ENCODE measurements around the gene AFMID.

Gene AFMID

DNA sequence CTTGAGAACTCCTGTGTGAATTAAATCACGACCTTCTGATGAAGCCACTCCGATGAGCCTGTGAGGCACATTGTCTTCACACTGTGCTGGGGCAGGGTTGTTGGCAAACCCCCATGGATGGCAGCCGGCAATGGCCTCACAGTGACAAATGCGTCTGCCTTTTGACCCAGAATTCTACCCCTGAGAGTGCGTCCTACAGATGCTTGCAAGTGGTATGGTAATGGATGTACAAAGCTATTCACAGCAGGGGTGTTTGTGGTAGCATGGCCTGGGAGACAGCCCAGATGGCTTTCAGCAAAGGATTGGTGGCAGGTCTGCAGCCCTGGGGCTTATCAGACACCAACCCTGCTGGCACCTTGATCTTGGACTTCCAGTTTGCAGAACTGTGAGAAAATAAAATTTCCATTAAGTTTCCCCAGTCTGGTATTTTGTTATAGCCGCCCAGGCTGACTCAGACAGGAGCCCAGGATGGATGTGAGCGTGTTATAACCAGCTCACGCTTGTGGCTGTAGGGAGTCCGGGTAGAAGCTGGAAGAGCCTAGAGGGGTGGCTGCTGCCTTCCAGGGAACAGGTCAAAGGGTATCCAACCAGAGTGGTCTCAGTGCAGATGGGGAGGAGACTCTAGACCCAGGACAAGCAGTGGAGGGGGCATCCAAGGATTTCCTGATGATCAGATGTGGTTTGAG is 10.1 kb downstream of the AFMID start (continued):
- TF ChIP-seq, protein P1, sequence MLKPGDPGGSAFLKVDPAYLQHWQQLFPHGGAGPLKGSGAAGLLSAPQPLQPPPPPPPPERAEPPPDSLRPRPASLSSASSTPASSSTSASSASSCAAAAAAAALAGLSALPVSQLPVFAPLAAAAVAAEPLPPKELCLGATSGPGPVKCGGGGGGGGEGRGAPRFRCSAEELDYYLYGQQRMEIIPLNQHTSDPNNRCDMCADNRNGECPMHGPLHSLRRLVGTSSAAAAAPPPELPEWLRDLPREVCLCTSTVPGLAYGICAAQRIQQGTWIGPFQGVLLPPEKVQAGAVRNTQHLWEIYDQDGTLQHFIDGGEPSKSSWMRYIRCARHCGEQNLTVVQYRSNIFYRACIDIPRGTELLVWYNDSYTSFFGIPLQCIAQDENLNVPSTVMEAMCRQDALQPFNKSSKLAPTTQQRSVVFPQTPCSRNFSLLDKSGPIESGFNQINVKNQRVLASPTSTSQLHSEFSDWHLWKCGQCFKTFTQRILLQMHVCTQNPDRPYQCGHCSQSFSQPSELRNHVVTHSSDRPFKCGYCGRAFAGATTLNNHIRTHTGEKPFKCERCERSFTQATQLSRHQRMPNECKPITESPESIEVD (tag by site-specific recombination; IDR thresholded peaks at IDR 0.05) = no peak
- peak; percentile 59; the same call in 1 of the 2 replicates for TF ChIP-seq ZNF548 (tag by site-specific recombination; IDR thresholded peaks at IDR 0.05)
- peak; percentile 87 for TF ChIP-seq ZNF341 (tag by site-specific recombination; IDR thresholded peaks at IDR 0.05; ENCODE audit: low read depth)

DNA sequence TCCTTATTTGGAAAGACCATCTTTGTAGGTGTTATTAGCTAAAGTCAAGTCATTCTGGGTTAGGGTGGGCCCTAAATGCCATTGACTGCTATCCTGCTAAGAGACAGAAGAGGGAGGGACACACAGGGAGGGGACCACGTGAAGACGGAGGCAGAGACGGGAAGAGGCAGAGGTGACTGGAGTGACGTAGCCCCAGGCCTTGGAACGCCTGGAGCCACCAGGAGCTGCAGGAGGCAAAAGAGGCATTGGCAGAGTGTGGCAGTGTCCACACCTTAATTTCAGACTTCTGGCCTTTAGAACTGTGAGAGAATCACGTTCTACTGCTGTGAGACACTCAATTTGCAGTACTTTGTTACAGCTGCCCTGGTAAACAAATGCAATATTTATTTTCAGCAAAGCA is 13.3 kb downstream of the AFMID start:
- no peak overlapping the region for H3K27ac ChIP-seq (ENCODE audit: extremely low read depth, low read depth, low read length)
- no peak overlapping the region for H3K4me3 ChIP-seq (ENCODE audit: low read depth, low read length)
- H3K36me3 ChIP-seq (ENCODE audit: control insufficient read depth in 2 of 2, insufficient read depth in 1 of 2, low read length in 2 of 2) = peaks cover 21 to 55% of the 10 kb centered on the region in 2 experiments
- ChIA-PET POLR2A (interaction anchor here (2.2 kb wide), 1 partner anchor 13 kb away, joined by 8 read pairs; the partner anchor contains the start of genes AFMID and TK1), CTCF (interaction anchor here (1.4 to 2.1 kb wide), 3 partner anchors 11 to 24 kb away, joined by 3 to 9 read pairs (median 3); partner anchors contain the start of gene TK1)
- no peaks in the 10 kb centered on the region for H3K4me1 ChIP-seq (ENCODE audit: control insufficient read depth, insufficient read depth, low read length)
- H3K9me3 ChIP-seq (ENCODE audit: control insufficient read depth, insufficient read depth, low read depth, low read length) = no peaks in the 10 kb centered on the region
- TF ChIP-seq ZNF521 (tag by site-specific recombination; IDR thresholded peaks at IDR 0.05) = no peak
- TF ChIP-seq, protein P2, sequence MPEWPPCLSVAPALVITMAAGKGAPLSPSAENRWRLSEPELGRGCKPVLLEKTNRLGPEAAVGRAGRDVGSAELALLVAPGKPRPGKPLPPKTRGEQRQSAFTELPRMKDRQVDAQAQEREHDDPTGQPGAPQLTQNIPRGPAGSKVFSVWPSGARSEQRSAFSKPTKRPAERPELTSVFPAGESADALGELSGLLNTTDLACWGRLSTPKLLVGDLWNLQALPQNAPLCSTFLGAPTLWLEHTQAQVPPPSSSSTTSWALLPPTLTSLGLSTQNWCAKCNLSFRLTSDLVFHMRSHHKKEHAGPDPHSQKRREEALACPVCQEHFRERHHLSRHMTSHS (tag by site-specific recombination; IDR thresholded peaks at IDR 0.05) = no peak
- no peak for TF ChIP-seq ZNF514 (tag by site-specific recombination; IDR thresholded peaks at IDR 0.05)

DNA sequence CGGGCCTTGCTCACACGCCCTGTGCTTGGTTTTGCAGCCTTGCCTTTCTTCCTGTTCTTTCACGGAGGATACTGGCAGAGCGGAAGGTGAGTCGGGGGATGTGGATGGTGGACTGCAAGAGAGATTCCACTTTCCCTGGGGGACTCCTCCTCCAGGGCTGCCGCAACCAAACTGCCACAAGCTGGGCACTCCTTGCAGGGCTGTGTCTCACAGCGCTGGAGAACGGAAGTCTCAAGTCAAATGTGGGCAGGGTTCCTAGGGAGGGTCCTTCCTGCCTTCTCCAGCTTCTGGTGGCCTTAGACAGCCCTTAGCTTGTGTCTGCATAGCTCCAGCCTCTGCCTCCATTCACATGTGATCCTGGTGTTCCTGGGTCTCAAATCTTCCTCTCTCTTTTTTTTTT is 15.5 kb downstream of the AFMID start:
- H3K27ac ChIP-seq (ENCODE audit: extremely low read depth, low read depth, low read length) = no peak overlapping the region
- no peaks in the 10 kb centered on the region for H3K4me1 ChIP-seq (ENCODE audit: control insufficient read depth, insufficient read depth, low read length)
- ChIA-PET POLR2A (interaction anchor here (0.9 to 1.3 kb wide), 3 partner anchors 10 to 30 kb away, joined by 3 to 5 read pairs (median 3); partner anchors contain the start of genes AFMID and TK1), CTCF (interaction anchor here (0.6 to 1.4 kb wide), 2 partner anchors 15 to 29 kb away, joined by 3 to 4 read pairs; partner anchors contain the start of gene AFMID)
- peaks cover 10 to 48% of the 10 kb centered on the region in 2 experiments; a peak in 2 of 3 replicates for H3K36me3 ChIP-seq (ENCODE audit: control insufficient read depth in 2 of 2, insufficient read depth in 1 of 2, low read length in 2 of 2)
- H3K9me3 ChIP-seq (ENCODE audit: control insufficient read depth, insufficient read depth, low read depth, low read length) = no peaks in the 10 kb centered on the region
- TF ChIP-seq GFI1B (tag by site-specific recombination; IDR thresholded peaks at IDR 0.05) = no peak
- TF ChIP-seq, protein P3, sequence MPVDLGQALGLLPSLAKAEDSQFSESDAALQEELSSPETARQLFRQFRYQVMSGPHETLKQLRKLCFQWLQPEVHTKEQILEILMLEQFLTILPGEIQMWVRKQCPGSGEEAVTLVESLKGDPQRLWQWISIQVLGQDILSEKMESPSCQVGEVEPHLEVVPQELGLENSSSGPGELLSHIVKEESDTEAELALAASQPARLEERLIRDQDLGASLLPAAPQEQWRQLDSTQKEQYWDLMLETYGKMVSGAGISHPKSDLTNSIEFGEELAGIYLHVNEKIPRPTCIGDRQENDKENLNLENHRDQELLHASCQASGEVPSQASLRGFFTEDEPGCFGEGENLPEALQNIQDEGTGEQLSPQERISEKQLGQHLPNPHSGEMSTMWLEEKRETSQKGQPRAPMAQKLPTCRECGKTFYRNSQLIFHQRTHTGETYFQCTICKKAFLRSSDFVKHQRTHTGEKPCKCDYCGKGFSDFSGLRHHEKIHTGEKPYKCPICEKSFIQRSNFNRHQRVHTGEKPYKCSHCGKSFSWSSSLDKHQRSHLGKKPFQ (tag by site-specific recombination; IDR thresholded peaks at IDR 0.05) = no peak
- TF ChIP-seq GLI4 (tag by site-specific recombination; IDR thresholded peaks at IDR 0.05) = no peak
- TF ChIP-seq ZNF792 (tag by site-specific recombination; IDR thresholded peaks at IDR 0.05) = no peak
- no peak for TF ChIP-seq SALL2 (tag by site-specific recombination; IDR thresholded peaks at IDR 0.05; ENCODE audit: borderline replicate concordance)
- TF ChIP-seq ZNF791 (tag by site-specific recombination; IDR thresholded peaks at IDR 0.05) = no peak
- no peak for TF ChIP-seq ZNF514 (tag by site-specific recombination; IDR thresholded peaks at IDR 0.05)
- TF ChIP-seq ZSCAN23 (tag by site-specific recombination; IDR thresholded peaks at IDR 0.05) = no peak
- H3K4me3 ChIP-seq (ENCODE audit: low read depth, low read length) = no peak overlapping the region
